Measurements from ENCODE around the gene TBPL1. TPM values are rescaled to one million over a fixed set of nuclear protein-coding genes. Genes with fewer than 3 reads are reported as not detected.
A peak's percentile ranks its signal among the peaks of the same experiment; 100 is the strongest.

The TBPL1 gene
- total and polyA plus RNA-seq, 2 experiments from 2014 or later: 14.7 to 32.1 TPM

DNA sequence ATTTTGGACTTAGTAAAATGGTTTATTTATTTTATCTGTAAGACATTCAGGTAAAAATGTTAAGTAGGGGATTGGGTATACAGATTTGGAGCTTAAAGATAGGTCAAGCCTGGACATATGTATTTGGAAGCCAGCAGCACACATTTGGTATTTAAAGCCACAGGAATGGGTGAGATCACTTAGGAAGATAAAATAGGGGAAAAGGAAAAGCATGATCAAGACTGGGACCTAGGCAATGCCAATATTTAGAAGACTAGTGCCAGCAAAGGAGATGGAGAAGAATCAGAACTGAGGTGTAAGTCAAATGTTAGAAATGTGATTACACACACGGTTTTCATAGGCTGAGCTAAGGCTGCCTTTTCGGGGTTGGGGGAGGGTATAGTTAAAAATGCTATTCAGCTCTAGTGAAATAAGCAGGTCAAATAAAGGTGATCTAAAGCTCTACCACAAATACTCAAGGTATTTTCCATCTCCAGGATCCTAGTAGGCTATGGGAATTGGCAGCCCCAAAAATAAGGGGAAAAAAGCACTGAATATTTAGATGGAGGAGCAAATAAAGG lies 78.8 kb downstream of the TBPL1 start:
- H3K9me3 ChIP-seq (ENCODE audit: low read depth): no peaks in the 10 kb centered on the region
- no peaks in the 10 kb centered on the region for H3K4me1 ChIP-seq (ENCODE audit: low read depth)
- H3K27me3 ChIP-seq: no peaks in the 10 kb centered on the region
- TF ChIP-seq, protein P1, sequence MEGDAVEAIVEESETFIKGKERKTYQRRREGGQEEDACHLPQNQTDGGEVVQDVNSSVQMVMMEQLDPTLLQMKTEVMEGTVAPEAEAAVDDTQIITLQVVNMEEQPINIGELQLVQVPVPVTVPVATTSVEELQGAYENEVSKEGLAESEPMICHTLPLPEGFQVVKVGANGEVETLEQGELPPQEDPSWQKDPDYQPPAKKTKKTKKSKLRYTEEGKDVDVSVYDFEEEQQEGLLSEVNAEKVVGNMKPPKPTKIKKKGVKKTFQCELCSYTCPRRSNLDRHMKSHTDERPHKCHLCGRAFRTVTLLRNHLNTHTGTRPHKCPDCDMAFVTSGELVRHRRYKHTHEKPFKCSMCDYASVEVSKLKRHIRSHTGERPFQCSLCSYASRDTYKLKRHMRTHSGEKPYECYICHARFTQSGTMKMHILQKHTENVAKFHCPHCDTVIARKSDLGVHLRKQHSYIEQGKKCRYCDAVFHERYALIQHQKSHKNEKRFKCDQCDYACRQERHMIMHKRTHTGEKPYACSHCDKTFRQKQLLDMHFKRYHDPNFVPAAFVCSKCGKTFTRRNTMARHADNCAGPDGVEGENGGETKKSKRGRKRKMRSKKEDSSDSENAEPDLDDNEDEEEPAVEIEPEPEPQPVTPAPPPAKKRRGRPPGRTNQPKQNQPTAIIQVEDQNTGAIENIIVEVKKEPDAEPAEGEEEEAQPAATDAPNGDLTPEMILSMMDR (IDR thresholded peaks at IDR 0.05; ENCODE audit: low read depth, low read length): no peak
- H3K4me3 ChIP-seq: no peak overlapping the region
- no peak overlapping the region for H3K27ac ChIP-seq
- no peak for DNase-seq (ENCODE audit: low read depth in 1 of 2, low spot score in 1 of 2)
- no peaks in the 10 kb centered on the region for H3K36me3 ChIP-seq

- H3K9me3 ChIP-seq (ENCODE audit: low read depth): no peaks in the 10 kb centered on the region
- H3K36me3 ChIP-seq: no peaks in the 10 kb centered on the region
- H3K4me1 ChIP-seq (ENCODE audit: low read depth): no peaks in the 10 kb centered on the region
- TF ChIP-seq, protein P1 (IDR thresholded peaks at IDR 0.05; ENCODE audit: low read depth, low read length): no peak
- H3K27me3 ChIP-seq: no peaks in the 10 kb centered on the region
- DNase-seq (ENCODE audit: low read depth in 1 of 2, low spot score in 1 of 2): no peak
- H3K4me3 ChIP-seq: no peak overlapping the region
- H3K27ac ChIP-seq: no peak overlapping the region
Measured at GRCh38 chr6:134034478-134034877, 81.5 kb downstream of the TBPL1 start.

- TF ChIP-seq, protein P1 (IDR thresholded peaks at IDR 0.05; ENCODE audit: low read depth, low read length): no peak
- Histone ChIP-seq H3K4me3 (no peak overlapping the region), H3K27me3 (no peaks in the 10 kb centered on the region), H3K36me3 (no peaks in the 10 kb centered on the region), H3K27ac (no peak overlapping the region), H3K4me1 (ENCODE audit: low read depth) (no peaks in the 10 kb centered on the region), H3K9me3 (ENCODE audit: low read depth) (no peaks in the 10 kb centered on the region)
- DNase-seq (ENCODE audit: low read depth in 1 of 2, low spot score in 1 of 2): no peak
Measured at GRCh38 chr6:134034961-134035822, 82.2 kb downstream of the TBPL1 start.

DNA sequence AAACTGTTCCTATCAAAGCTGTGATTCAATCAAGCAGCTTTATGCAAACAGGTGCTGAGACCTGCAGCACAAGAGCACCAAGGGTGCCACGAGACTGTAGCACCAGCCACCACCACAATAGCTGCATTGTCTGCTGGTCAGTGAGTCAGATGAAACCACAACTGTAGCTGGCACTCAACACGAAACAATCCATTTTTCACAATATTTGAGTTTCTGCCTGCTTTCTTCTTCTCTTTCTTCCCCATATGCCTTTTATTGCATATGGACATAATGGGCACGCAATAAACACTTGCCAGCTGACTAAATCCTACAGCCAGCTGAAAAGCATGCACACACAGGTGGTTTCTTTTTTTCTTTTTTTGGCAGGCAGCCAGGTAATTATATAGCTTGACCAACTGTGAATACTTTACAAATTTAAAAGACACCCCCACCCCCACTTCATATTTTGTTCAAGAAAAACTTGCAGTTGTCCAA lies 82.8 kb downstream of the TBPL1 start:
- TF ChIP-seq, protein P1 (IDR thresholded peaks at IDR 0.05; ENCODE audit: low read depth, low read length): no peak
- no peak overlapping the region for H3K27ac ChIP-seq
- no peaks in the 10 kb centered on the region for H3K36me3 ChIP-seq

DNA sequence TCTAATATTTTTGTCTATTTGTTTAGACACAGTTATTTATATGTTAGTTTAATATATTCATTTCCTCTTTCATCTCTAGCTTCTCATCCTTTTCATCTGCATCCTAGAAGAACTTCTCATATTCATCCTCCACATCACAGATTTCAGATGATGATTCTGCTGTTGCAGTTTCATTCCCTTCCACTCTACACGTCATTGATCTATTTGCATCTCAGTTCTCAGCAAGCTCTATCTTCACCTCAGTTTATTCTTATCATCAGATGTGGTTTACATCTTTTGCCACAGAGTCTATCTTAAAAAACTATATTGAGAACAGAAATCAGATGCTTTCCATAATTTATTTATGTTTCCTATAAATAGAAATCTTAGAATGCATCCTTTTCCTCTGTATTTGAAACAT lies 86.1 kb downstream of the TBPL1 start:
- Histone ChIP-seq H3K4me3 (no peak overlapping the region), H3K27me3 (no peaks in the 10 kb centered on the region), H3K9me3 (ENCODE audit: low read depth) (no peaks in the 10 kb centered on the region), H3K4me1 (ENCODE audit: low read depth) (no peaks in the 10 kb centered on the region), H3K36me3 (no peaks in the 10 kb centered on the region), H3K27ac (no peak overlapping the region)
- TF ChIP-seq, protein P1 (IDR thresholded peaks at IDR 0.05; ENCODE audit: low read depth, low read length): no peak
- no peak for DNase-seq (ENCODE audit: low read depth in 1 of 2, low spot score in 1 of 2)

More for the DNA sequence above, 82.8 kb downstream of the TBPL1 start:
- Histone ChIP-seq H3K4me1 (ENCODE audit: low read depth) (no peaks in the 10 kb centered on the region), H3K9me3 (ENCODE audit: low read depth) (no peaks in the 10 kb centered on the region), H3K27me3 (no peaks in the 10 kb centered on the region), H3K4me3 (no peak overlapping the region)
- DNase-seq (ENCODE audit: low read depth in 1 of 2, low spot score in 1 of 2): peak in 1 of 2 donors; percentile 65

Other genes with a start within 250 kb of the TBPL1 start
- gene TCF21, start 64.1 kb upstream of the TBPL1 start, total RNA-seq: 3.7 and 4.9 TPM in 2 replicates
- 1.8 and 4.0 TPM in 2 replicates for gene TCF21, start 64.1 kb upstream of the TBPL1 start, polyA plus RNA-seq
- gene SLC2A12, start 99.4 kb downstream of the TBPL1 start, total RNA-seq: 4.0 and 6.5 TPM in 2 replicates
- 3.8 and 6.4 TPM in 2 replicates for gene SLC2A12, start 99.4 kb downstream of the TBPL1 start, polyA plus RNA-seq

All from cardiac muscle cell (in vitro differentiated cells and primary cell).